Tibial artery (tissue), 4 donors: ENCODE data around the gene ANKUB1.

Source experiments
- DNase-seq, 2 donors: peaks; one replicate each; pipeline ENCODE4 v3.0.0-alpha.2; 2019
- H3K27ac ChIP-seq, 2 donors: fragments of 200-600 bp; sonication (generic) in 1 of 2; 1 replicate in 1 of 2; 2 replicates in 1 of 2; pipeline ENCODE4 v1.5.1; 2018 to 2019; ENCODE audit warnings: mild to moderate bottlenecking in 1 of 2
- H3K27me3 ChIP-seq, 2 donors: fragments of 200-600 bp; sonication (generic) in 1 of 2; one replicate each; pipeline versions ENCODE4 v1.5.1 to v1.6.0; 2016 to 2019
- H3K36me3 ChIP-seq, 3 donors: fragments of 200-600 bp; sonication (generic) in 2 of 3; one replicate each; pipeline ENCODE4 v1.5.1; 2016 to 2019; ENCODE audit warnings: mild to moderate bottlenecking in 2 of 3
- H3K4me1 ChIP-seq, 4 donors: fragments of 200-600 bp; sonication (generic) in 2 of 4; 1 replicate in 3 of 4; 2 replicates in 1 of 4; pipeline ENCODE4 v1.5.1; 2016 to 2019
- H3K4me3 ChIP-seq, 2 donors: fragments of 200-600 bp; sonication (generic) in 1 of 2; 1 replicate in 1 of 2; 2 replicates in 1 of 2; pipeline ENCODE4 v1.5.1; 2018 to 2019; ENCODE audit warnings: mild to moderate bottlenecking in 2 of 2
- H3K9me3 ChIP-seq, 3 donors: fragments of 200-600 bp; sonication (generic) in 1 of 3; one replicate each; pipeline ENCODE4 v1.5.1; 2016 to 2019
- intact Hi-C: fragments of 100-400 bp; cut with DNase I; formaldehyde crosslinking; loops from one replicate; pipeline ENCODE4 v1.15.0; 2023; ENCODE audit warnings: low total_unique reads
- TF ChIP-seq, protein P1 (sequence below), 2 experiments: fragments of 200-600 bp in 1 of 2; fragments of 450-650 bp in 1 of 2; IDR thresholded peaks; one replicate each; pipeline ENCODE4 v1.5.1; 2017 to 2019; ENCODE audit warnings: antibody characterized with exemption in 2 of 2, mild to moderate bottlenecking in 1 of 2, moderate library complexity in 1 of 2

ANKUB1 gene

DNA sequence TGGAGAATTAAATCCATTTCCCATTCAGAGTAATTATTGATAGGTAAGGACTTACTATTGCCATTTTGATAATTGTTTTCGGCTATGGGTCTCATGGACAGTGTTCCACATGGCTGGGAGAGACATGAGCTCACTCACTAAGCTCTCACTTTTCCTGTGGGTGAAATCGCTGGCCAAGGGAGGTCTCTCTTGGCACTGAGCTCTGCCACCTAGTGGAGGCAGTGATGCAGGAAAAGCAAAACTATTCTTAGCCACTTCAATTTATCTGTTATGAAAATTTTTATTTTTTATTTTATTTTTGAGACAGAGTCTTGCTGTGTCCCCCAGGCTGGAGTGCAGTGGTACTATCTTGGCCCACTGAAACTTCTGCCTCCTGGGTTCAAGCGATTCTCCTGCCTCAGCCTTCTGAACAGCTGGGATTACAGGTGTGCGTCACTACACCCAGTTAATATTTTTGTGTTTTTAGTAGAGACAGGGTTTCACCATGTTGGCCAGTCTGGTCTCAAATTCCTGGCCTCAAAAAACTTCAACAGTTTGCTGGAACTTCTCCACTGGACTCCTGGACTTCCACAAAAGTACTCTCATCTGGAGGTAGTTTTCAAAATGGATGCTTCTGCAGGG lies 16.0 kb upstream of the ANKUB1 start:
- intact Hi-C loops: loop anchor here (5.0 kb wide), 1 partner anchor 36 kb away; no protein-coding TSS in a partner anchor
- Histone ChIP-seq H3K27me3 (no peaks in the 10 kb centered on the region), H3K36me3 (no peaks in the 10 kb centered on the region), H3K9me3 (no peaks in the 10 kb centered on the region), H3K4me1 (peaks cover 0 to 16% (median 0%) of the 10 kb centered on the region in 4 donors), H3K27ac (no peak overlapping the region), H3K4me3 (no peak overlapping the region)
- DNase-seq: peak; percentile 76 to 80
- TF ChIP-seq, protein P1, sequence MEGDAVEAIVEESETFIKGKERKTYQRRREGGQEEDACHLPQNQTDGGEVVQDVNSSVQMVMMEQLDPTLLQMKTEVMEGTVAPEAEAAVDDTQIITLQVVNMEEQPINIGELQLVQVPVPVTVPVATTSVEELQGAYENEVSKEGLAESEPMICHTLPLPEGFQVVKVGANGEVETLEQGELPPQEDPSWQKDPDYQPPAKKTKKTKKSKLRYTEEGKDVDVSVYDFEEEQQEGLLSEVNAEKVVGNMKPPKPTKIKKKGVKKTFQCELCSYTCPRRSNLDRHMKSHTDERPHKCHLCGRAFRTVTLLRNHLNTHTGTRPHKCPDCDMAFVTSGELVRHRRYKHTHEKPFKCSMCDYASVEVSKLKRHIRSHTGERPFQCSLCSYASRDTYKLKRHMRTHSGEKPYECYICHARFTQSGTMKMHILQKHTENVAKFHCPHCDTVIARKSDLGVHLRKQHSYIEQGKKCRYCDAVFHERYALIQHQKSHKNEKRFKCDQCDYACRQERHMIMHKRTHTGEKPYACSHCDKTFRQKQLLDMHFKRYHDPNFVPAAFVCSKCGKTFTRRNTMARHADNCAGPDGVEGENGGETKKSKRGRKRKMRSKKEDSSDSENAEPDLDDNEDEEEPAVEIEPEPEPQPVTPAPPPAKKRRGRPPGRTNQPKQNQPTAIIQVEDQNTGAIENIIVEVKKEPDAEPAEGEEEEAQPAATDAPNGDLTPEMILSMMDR (IDR thresholded peaks at IDR 0.05): peak; percentile 64 to 82

DNA sequence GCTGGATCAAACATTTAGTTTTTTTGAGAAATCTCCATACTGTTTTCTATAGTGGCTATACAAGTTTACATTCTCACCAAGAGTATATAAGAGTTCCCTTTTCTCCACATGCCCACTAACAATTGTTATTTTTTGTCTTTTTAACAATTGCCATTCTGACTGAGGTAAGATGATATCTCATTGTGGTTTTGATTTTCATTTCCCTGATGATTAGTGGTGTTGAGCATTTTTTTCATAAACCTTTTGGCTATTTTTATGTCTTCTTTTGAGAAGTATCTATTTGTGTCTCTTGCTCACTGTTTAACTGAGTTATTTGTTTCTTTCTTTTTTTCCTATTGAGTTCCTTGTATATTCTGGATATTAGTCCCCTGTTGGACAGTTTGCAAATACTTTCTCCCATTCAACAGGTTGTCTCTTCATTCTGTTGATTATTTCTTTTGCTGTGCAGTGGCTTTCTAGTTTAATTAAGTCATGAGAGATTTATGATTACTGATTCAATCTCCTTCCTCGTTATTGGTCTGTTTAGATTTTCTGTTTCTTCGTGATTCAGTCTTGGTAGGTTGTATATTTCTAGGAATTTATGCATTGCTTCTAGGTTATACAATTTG lies 13.9 kb upstream of the ANKUB1 start:
- Histone ChIP-seq H3K9me3 (no peaks in the 10 kb centered on the region), H3K4me3 (no peak overlapping the region), H3K36me3 (no peaks in the 10 kb centered on the region), H3K4me1 (peaks cover 0 to 9% (median 0%) of the 10 kb centered on the region in 4 donors), H3K27me3 (no peaks in the 10 kb centered on the region), H3K27ac (no peak overlapping the region)
- intact Hi-C loops: loop anchor here (5.0 kb wide), 1 partner anchor 34 kb away; no protein-coding TSS in a partner anchor
- no peak for DNase-seq
- TF ChIP-seq, protein P1 (IDR thresholded peaks at IDR 0.05): no peak

DNA sequence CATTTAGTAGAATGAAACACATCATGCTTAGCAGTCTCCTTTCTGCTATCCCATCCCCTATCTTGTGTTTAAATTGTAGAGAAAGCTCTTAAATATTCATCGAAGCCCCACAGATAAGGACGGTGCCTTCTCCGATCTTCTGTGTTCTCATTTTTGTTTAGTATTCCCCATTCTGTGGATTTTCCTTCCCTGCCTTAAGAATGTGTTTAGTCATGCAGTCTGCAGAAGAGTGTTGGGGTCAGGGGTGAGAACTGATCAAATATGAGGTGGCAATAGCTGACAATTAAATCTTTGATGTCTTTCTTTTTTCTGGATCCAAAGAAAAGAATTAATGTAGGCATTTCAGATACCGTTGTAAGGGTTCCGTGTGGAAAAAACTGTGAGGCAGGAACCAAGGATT lies 9.3 kb upstream of the ANKUB1 start:
- no peaks in the 10 kb centered on the region for H3K36me3 ChIP-seq
- intact Hi-C loops: no loop called here
- no peak for DNase-seq
- TF ChIP-seq, protein P1 (IDR thresholded peaks at IDR 0.05): no peak
- no peak overlapping the region for H3K27ac ChIP-seq
- H3K27me3 ChIP-seq: no peaks in the 10 kb centered on the region
- no peaks in the 10 kb centered on the region for H3K4me1 ChIP-seq
- no peak overlapping the region for H3K4me3 ChIP-seq
- no peaks in the 10 kb centered on the region for H3K9me3 ChIP-seq

DNA sequence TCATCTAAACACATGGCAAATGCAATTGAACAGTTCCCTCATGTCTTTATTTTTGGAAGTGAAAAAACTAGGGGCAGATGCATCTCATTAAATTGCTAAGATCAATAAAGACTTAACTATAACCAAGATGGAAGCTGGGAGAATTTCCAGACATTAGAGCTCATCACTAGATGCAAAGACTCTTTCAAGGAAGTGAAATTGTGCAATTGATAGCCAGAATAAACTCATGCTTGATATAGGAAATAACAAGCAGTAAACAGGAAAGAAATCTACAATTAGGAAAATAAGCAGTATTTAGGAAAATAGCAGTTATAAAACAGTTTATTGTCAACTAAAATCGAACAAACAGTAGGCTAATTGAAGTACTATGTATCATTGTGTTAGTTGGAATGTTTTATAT lies 8.8 kb upstream of the ANKUB1 start:
- TF ChIP-seq, protein P1 (IDR thresholded peaks at IDR 0.05): no peak
- DNase-seq: no peak
- no peak overlapping the region for H3K27ac ChIP-seq
- H3K4me1 ChIP-seq: no peaks in the 10 kb centered on the region
- no peaks in the 10 kb centered on the region for H3K27me3 ChIP-seq
- no peaks in the 10 kb centered on the region for H3K36me3 ChIP-seq
- no peak overlapping the region for H3K4me3 ChIP-seq
- intact Hi-C loops: no loop called here
- no peaks in the 10 kb centered on the region for H3K9me3 ChIP-seq

DNA sequence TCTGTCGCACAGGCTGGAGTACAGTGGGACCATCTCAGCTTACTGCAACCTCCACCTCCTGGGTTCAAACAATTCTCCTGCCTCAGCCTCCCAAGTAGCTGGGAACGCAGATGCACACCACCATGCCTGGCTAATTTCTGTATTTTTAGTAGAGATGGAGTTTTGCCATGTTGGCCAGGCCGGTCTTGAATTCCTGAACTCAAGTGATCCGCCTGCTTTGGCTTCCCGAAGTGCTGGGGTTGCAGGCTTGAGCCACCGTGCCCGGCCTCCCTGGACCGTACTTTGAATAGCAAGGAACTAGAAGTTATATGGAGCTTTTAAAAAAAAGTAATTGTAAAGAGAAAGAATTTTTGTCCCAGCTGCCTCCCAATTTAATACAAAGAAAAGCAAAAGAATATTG lies 8.3 kb upstream of the ANKUB1 start:
- Histone ChIP-seq H3K36me3 (no peaks in the 10 kb centered on the region), H3K27ac (no peak overlapping the region), H3K9me3 (no peaks in the 10 kb centered on the region), H3K27me3 (no peaks in the 10 kb centered on the region), H3K4me1 (no peaks in the 10 kb centered on the region), H3K4me3 (no peak overlapping the region)
- DNase-seq: no peak
- intact Hi-C loops: no loop called here
- TF ChIP-seq, protein P1 (IDR thresholded peaks at IDR 0.05): no peak
